Measurements from ENCODE around the gene HDGFL2.

Gene HDGFL2

GRCh38 chr19:4499855-4500254 is 27.8 kb downstream of the HDGFL2 start:
- no peak for DNase-seq

GRCh38 chr19:4500841-4501591 is 28.9 kb downstream of the HDGFL2 start:
- no peak for DNase-seq

- no peak for DNase-seq
Measured at GRCh38 chr19:4501691-4502090, 29.6 kb downstream of the HDGFL2 start.

- DNase-seq, result no peak
Measured at GRCh38 chr19:4502282-4503131, 30.4 kb downstream of the HDGFL2 start.

- no peak for DNase-seq
Measured at GRCh38 chr19:4503132-4503824, 31.2 kb downstream of the HDGFL2 start.

- DNase-seq, result no peak
Measured at GRCh38 chr19:4503825-4504170, 31.7 kb downstream of the HDGFL2 start.

GRCh38 chr19:4504297-4504701 is 32.2 kb downstream of the HDGFL2 start:
- no peak for DNase-seq

- no peak for DNase-seq
Measured at GRCh38 chr19:4504891-4505569, 32.9 kb downstream of the HDGFL2 start.

- no peak for DNase-seq
Measured at GRCh38 chr19:4505570-4506448, 33.7 kb downstream of the HDGFL2 start.

- DNase-seq, result no peak
Measured at GRCh38 chr19:4506449-4507149, 34.5 kb downstream of the HDGFL2 start.

GRCh38 chr19:4507150-4507452 is 35.0 kb downstream of the HDGFL2 start:
- no peak for DNase-seq

- DNase-seq, result no peak
Measured at GRCh38 chr19:4507804-4508203, 35.7 kb downstream of the HDGFL2 start.

GRCh38 chr19:4508698-4509097 is 36.6 kb downstream of the HDGFL2 start:
- DNase-seq, result no peak

GRCh38 chr19:4510435-4511255 is 38.5 kb downstream of the HDGFL2 start:
- DNase-seq, result no peak

- DNase-seq, result no peak
Measured at GRCh38 chr19:4511300-4512054, 39.4 kb downstream of the HDGFL2 start.

GRCh38 chr19:4512070-4512469 is 40.0 kb downstream of the HDGFL2 start:
- DNase-seq, result no peak

GRCh38 chr19:4513248-4513647 is 41.2 kb downstream of the HDGFL2 start:
- no peak for DNase-seq

- DNase-seq, result no peak
Measured at GRCh38 chr19:4515732-4516131, 43.6 kb downstream of the HDGFL2 start.

- no peak for DNase-seq
Measured at GRCh38 chr19:4516199-4516938, 44.3 kb downstream of the HDGFL2 start.
